Ovary (tissue), 9 donors: ENCODE data around the gene NFKBIA. TPM values are rescaled to one million over a fixed set of nuclear protein-coding genes. Genes with fewer than 3 reads are reported as not detected.

Source experiments
- DNase-seq, 5 donors: peaks; one replicate each; pipeline ENCODE4 v3.0.0-alpha.2; 2019 to 2020
- H3K27ac ChIP-seq, 2 donors: fragments of 200-600 bp; one replicate each; pipeline versions ENCODE4 v1.5.1 to v1.8.0; 2019 to 2022
- H3K27me3 ChIP-seq: fragments of 200-600 bp; one replicate; pipeline ENCODE4 v1.8.0; 2022
- H3K36me3 ChIP-seq: fragments of 200-600 bp; sonication (generic); one replicate; pipeline ENCODE4 v1.5.1; 2019
- H3K4me1 ChIP-seq: one replicate; pipeline ENCODE4 v1.8.1; 2013; ENCODE audit warnings: mild to moderate bottlenecking, moderate library complexity; ENCODE audit not compliant: insufficient read depth
- H3K4me3 ChIP-seq: fragments of 200-600 bp; sonication (generic); one replicate; pipeline ENCODE4 v1.5.1; 2017
- H3K9me3 ChIP-seq, 2 donors: fragments of 200-600 bp in 1 of 2; sonication (generic) in 1 of 2; one replicate each; pipeline versions ENCODE4 v1.5.1 to v1.8.1; 2013 to 2019; ENCODE audit warnings: mild to moderate bottlenecking in 1 of 2, moderate library complexity in 1 of 2
- EP300 ChIP-seq: sonication (generic); formaldehyde crosslinking; IDR thresholded peaks from one replicate; pipeline ENCODE4 v1.6.1; 2017; ENCODE audit warnings: antibody characterized with exemption
- POLR2A ChIP-seq: fragments of 450-650 bp; IDR thresholded peaks from one replicate; pipeline ENCODE4 v1.6.1; 2017; ENCODE audit warnings: antibody characterized with exemption, mild to moderate bottlenecking, moderate library complexity
- WGBS, 3 donors: extraction: QIAGEN DNeasy Blood & Tissue Kit in 1 of 3; methylation state at CpG; one replicate each; pipeline versions ENCODE4 v1.1.5 to v1.1.7; 2013 to 2017; 5-methylcytosine and 5-hydroxymethylcytosine counted together
- intact Hi-C, 4 donors: fragments of 100-400 bp; cut with DNase I; formaldehyde crosslinking; loops; one replicate each; pipeline versions ENCODE4 v1.11.0 to v1.15.1; 2022 to 2023
- polyA plus RNA-seq, 2 donors: library from polyadenylated mRNA; stranded (reverse); fragments of 200-250 nt in 1 of 2; fragments of 350-450 nt in 1 of 2; fragmentation: Illumina TruSeq in 1 of 2; extraction: RNeasy Lipid Tissue Mini Kit (QIAGEN cat#74804) in 1 of 2; gene quantifications; one replicate each; pipeline ENCODE4 v1.2.3, GENCODE V29; 2013 to 2014
- total RNA-seq, 7 donors: library from RNA; depleted of rRNA in 2 of 7; stranded (reverse); fragments of >200 nt in 2 of 7; fragmentation: NEBNext Ultra II Directional in 3 of 7; extraction: Animal tissue kit (Norgen Biotek cat#: 25700) in 3 of 7; gene quantifications; one replicate each; pipeline versions ENCODE4 v1.1.0 to v1.2.4, GENCODE V29; 2016 to 2023
- TF ChIP-seq, protein P1 (sequence below), 3 donors: fragments of 450-650 bp in 2 of 3; fragments of 200-600 bp in 1 of 3; IDR thresholded peaks; one replicate each; pipeline versions ENCODE4 v1.5.1 to v1.8.0; 2016 to 2022; ENCODE audit warnings: antibody characterized with exemption in 3 of 3, mild to moderate bottlenecking in 1 of 3
- donor health status: DM: no; HTN: no; CAD: no; lungs with moderate emphysema.
- donor health status: DM: no; HTN: no; CAD: no.
- donor health status: Bipolar disorder and iron deficiency.
- donor health status: DM: yes; HTN: yes; CAD: no.
- donor health status: DM: no; HTN: no; CAD: no.
- donor health status: DM: yes; HTN: yes; CAD: no.

NFKBIA gene
- total and polyA plus RNA-seq, 9 donors = 109 to 1,807 (median 222) TPM

DNA sequence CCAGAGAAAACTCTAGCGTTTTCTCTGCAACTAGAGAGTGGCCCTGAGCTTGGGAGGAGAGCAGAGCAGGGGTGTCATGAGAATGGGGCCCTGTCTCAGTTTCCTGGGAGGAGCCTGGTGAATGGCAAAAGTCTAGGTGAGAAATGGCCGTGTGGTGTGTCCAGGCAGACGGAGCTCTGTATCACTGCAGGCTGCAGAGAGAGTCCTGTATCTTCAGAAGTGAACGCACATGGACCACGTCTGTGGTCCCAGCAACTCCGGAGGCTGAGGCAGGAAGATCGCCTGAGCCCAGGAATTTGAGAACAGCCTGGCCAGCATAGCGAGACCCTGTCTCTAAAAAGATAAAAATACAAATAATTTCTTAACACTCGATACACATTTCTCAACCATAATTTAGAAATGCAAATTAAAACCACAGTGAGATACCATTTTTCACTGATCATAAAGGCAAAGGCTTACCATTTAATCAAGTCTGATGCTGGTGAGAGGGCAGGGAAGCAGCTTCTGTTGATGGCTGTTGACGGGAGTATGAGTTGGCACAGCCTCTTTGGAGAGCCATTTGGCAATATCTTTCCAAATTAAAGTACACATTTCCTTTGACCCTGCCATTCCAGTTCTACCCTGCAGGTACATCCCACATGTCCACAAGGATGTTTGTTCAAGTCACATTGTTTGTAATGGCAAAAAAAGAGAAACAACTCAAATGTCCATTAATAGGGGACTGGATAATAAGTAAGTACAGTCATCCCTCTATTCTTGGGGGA lies 51.0 kb downstream of the NFKBIA start:
- Histone ChIP-seq H3K36me3 (no peaks in the 10 kb centered on the region), H3K4me3 (no peak overlapping the region), H3K27ac (no peak overlapping the region), H3K9me3 (no peaks in the 10 kb centered on the region), H3K27me3 (no peaks in the 10 kb centered on the region), H3K4me1 (no peaks in the 10 kb centered on the region)
- no peak for TF ChIP-seq POLR2A
- TF ChIP-seq, protein P1, sequence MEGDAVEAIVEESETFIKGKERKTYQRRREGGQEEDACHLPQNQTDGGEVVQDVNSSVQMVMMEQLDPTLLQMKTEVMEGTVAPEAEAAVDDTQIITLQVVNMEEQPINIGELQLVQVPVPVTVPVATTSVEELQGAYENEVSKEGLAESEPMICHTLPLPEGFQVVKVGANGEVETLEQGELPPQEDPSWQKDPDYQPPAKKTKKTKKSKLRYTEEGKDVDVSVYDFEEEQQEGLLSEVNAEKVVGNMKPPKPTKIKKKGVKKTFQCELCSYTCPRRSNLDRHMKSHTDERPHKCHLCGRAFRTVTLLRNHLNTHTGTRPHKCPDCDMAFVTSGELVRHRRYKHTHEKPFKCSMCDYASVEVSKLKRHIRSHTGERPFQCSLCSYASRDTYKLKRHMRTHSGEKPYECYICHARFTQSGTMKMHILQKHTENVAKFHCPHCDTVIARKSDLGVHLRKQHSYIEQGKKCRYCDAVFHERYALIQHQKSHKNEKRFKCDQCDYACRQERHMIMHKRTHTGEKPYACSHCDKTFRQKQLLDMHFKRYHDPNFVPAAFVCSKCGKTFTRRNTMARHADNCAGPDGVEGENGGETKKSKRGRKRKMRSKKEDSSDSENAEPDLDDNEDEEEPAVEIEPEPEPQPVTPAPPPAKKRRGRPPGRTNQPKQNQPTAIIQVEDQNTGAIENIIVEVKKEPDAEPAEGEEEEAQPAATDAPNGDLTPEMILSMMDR (IDR thresholded peaks at IDR 0.05) = no peak
- TF ChIP-seq EP300 = no peak
- intact Hi-C loops = no loop called here
- WGBS, 3 donors = 60 to 74% (median 71%) methylated on average over 10 of the region's 10 CpGs
- no peak for DNase-seq

- intact Hi-C loops = no loop called here
- Histone ChIP-seq H3K27ac (no peak overlapping the region), H3K9me3 (no peaks in the 10 kb centered on the region), H3K4me3 (no peak overlapping the region), H3K36me3 (no peaks in the 10 kb centered on the region), H3K27me3 (no peaks in the 10 kb centered on the region), H3K4me1 (no peaks in the 10 kb centered on the region)
- DNase-seq = peak in 1 of 5 donors; percentile 32
- 57 to 63% (median 63%) methylated on average over 15 of the region's 15 CpGs for WGBS, 3 donors
- no peak for TF ChIP-seq POLR2A
- TF ChIP-seq, protein P1 (IDR thresholded peaks at IDR 0.05) = no peak
These were observed 52.0 kb downstream of the NFKBIA start for GRCh38 chr14:35352274-35353233.

DNA sequence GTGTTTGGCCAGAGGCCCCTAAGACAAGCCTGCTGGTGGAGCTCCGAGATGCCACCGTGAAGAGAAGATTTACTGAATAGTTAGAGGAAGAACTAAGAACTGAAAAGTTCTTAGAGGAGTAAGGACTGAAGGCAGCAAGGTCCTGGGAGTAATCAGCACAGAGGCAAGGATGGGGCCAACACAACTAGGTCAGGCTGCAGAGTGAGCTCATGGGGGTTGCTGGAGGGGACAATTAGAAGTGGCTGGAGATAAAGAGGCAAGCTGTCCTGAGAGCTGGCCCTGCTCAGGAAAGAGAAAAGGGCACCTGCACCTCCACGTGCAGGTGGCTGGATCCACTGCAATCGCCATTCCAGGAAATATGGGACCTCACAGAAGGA lies 52.7 kb downstream of the NFKBIA start:
- peak in 1 of 5 donors; percentile 24 for DNase-seq
- TF ChIP-seq, protein P1 (IDR thresholded peaks at IDR 0.05) = no peak
- TF ChIP-seq POLR2A (no peak), EP300 (no peak)
- 76 to 84% (median 81%) methylated on average over 4 of the region's 4 CpGs for WGBS, 3 donors
- intact Hi-C loops = no loop called here
- Histone ChIP-seq H3K27ac (no peak overlapping the region), H3K9me3 (no peaks in the 10 kb centered on the region), H3K36me3 (no peaks in the 10 kb centered on the region), H3K4me3 (no peak overlapping the region), H3K27me3 (no peaks in the 10 kb centered on the region), H3K4me1 (no peaks in the 10 kb centered on the region)

Other genes starting within 250 kb of the NFKBIA start
- 100 to 1,000 TPM in 4 of 7 donors, 10 to 100 TPM in 3; 85.2 to 157 (median 102) TPM for gene PSMA6, start 112.4 kb downstream of the NFKBIA start, total RNA-seq
- gene PSMA6, start 112.4 kb downstream of the NFKBIA start, polyA plus RNA-seq = 100 to 1,000 TPM; 101 to 156 TPM
- under 1 TPM in 1 of 7 donors, not detected in 6; 0.11 TPM for gene INSM2, start 129.4 kb upstream of the NFKBIA start, total RNA-seq
- not detected for gene INSM2, start 129.4 kb upstream of the NFKBIA start, polyA plus RNA-seq